Coronary artery (tissue), 2 donors: Measurements from ENCODE around the gene PLEKHM1.

Source experiments
- DNase-seq: peaks from one replicate; pipeline ENCODE4 v3.0.0-alpha.2; 2017; ENCODE audit warnings: low spot score
- H3K27ac ChIP-seq, 2 donors: fragments of 200-600 bp; sonication (generic); one replicate each; pipeline ENCODE4 v1.5.1; 2016 to 2019
- H3K4me3 ChIP-seq: fragments of 200-600 bp; sonication (generic); 2 replicates; pipeline ENCODE4 v1.5.1; 2016; ENCODE audit warnings: mild to moderate bottlenecking, moderate library complexity
- CTCF ChIP-seq: fragments of 200-600 bp; sonication (generic); IDR thresholded peaks from one replicate; pipeline ENCODE4 v1.5.1; 2019; ENCODE audit warnings: antibody characterized with exemption

PLEKHM1 gene

GRCh38 chr17:45408611-45409421, 81.7 kb downstream of the PLEKHM1 start:
- no peak for TF ChIP-seq CTCF
- DNase-seq: no peak
- peak overlapping the region; percentile 58 for H3K4me3 ChIP-seq
- H3K27ac ChIP-seq: no peak overlapping the region

DNA sequence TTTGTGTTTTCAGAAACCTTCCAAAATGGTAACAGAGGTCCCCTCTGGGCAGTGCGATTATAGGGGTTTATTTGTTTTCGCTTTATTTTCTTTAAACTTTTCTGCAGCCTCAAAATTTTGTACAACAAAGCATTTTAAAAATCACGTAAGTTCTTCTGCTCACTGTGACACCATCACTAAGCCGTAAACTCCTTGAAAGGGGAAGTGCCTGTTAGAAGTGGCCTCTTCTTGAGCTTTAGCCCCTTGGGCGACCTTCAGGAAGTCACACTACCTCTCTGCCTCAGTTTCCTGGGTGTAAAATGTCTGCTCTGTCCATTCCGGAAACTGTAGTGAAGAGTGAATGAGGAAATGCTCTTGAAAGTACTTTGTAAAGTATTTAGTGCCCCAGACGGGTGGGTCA, 84.4 kb downstream of the PLEKHM1 start:
- no peak for TF ChIP-seq CTCF
- H3K4me3 ChIP-seq: peak overlapping the region; percentile 51
- no peak for DNase-seq
- no peak overlapping the region for H3K27ac ChIP-seq

DNA sequence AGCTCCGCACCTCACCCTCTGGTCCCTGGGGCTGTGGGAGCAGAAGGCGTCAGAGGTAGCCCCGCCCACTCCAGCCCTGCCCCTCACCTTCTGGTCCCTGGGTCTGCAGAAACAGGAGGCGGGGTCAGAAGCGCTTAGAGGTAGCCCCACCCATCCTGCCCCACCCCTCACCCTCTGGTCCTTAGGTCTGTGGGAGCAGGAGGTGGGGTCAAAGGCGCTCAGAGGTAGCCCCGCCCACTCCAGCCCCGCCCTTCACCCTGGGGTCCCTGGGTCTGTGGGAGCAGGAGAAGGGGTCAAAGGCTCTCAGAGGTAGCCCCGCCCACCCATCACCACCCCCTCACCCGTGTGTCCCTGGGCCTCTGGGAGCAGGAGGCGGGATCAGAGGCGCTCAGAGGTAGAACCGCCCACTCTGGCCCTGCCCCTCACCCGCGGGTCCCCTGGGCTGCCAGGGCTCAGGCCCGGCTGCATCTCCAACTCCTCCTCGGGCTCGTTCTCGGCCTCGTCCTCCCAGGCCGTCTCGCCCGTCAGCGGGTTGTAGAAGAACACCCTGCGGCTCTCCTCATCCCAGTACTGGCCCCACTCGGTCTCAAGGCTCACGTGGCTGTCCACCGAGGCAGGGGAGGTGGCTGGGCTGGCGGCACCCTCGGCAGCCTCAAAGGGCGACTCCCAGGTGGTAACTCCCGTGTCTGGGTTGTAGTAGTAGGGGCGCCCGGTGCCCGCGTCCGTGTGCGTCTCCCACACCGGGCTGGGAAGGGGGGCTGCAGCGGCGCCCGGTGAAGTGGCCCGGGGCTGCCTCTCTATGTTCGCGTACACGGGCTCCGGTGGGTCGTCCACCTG, 85.1 kb downstream of the PLEKHM1 start:
- H3K27ac ChIP-seq: no peak overlapping the region
- peak overlapping the region; percentile 51 for H3K4me3 ChIP-seq
- no peak for TF ChIP-seq CTCF
- DNase-seq: no peak

- no peak for TF ChIP-seq CTCF
- DNase-seq: no peak
- Histone ChIP-seq H3K4me3 (no peak overlapping the region), H3K27ac (no peak overlapping the region)
Observed at GRCh38 chr17:45404870-45405249, 85.7 kb downstream of the PLEKHM1 start.

DNA sequence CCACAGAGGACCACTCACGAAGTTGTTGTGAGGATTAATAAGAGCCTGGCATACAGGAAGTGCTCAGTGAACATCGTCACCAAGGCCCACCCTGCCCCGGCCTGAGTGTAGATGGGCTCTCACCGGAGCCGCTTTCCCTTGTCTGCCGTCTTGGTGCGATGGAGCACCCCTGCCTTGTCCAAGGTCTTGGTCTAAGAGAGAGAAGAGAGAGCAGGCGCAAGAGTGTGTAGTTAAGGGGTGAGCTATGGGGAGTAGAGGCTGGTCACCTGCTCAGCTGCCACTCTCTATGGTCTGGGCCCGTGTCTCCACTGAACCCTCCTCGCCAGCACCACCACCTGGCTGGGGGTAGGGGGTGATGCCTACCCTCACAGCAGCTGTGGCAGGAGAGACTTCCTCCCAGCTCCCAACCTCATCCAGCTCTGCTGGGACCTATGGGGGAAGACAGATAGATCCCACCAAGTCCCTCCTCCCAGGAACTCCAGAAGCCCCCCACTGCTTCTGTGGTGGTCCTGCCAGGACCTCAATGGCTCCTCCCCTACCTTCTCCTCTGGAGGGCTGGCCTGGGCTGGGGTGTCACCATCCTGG, 86.5 kb downstream of the PLEKHM1 start:
- no peak overlapping the region for H3K4me3 ChIP-seq
- H3K27ac ChIP-seq: no peak overlapping the region
- TF ChIP-seq CTCF: no peak
- no peak for DNase-seq

DNA sequence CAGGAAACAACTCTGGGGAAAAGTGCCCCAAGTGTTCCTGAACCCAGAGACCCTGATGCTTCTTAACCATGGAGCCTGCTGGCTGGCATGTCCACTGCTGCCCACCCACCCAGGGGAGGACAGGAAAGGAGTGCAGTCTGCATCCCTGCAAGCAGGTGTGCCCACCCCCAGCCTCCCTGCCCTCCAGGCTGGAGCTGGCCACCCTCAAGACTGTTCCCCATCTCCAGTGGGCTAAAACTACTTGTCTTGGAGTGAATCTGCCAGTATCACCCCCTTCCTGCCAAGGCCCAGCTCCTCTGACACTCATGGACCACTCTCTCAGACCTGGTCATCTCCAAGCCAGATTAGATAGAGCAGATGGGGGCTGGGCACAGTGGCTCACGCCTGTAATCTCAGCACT, 87.6 kb downstream of the PLEKHM1 start:
- TF ChIP-seq CTCF: no peak
- no peak for DNase-seq
- Histone ChIP-seq H3K27ac (no peak overlapping the region), H3K4me3 (no peak overlapping the region)
